Ishikawa (cell line): ENCODE results near the gene MOB3B.

ENCODE experiments used
- CEBPB ChIP-seq: IDR thresholded peaks from 2 replicates; pipeline ENCODE4 v1.6.1; 2012
- MAX ChIP-seq: IDR thresholded peaks from 2 replicates; pipeline ENCODE4 v1.6.1; 2012
- NFIC ChIP-seq: IDR thresholded peaks from 2 replicates; pipeline ENCODE4 v1.6.1; 2012
- REST ChIP-seq: IDR thresholded peaks from 2 replicates; pipeline ENCODE4 v1.6.1; 2012; ENCODE audit warnings: low read depth, mild to moderate bottlenecking
- TCF12 ChIP-seq: IDR thresholded peaks from 2 replicates; pipeline ENCODE4 v1.6.1; 2012; ENCODE audit warnings: low read depth

GRCh38 chr9:27303219-27303618, 226.4 kb downstream of the MOB3B start:
- TF ChIP-seq NFIC, result no peak
- TF ChIP-seq TCF12, result no peak
- no peak for TF ChIP-seq CEBPB
- no peak for TF ChIP-seq REST
- TF ChIP-seq MAX, result no peak
